Measurements from ENCODE around the gene SLC26A1.

GRCh38 chr4:997375-998071 is 4.3 kb upstream of the SLC26A1 start:
- TF ChIP-seq CTCF (IDR thresholded peaks at IDR 0.05; ENCODE audit: low read length): no peak
- no peak for TF ChIP-seq EZH2phosphoT487 (IDR thresholded peaks at IDR 0.05; ENCODE audit: low read length)

All from MM.1S (cell line).